ENCODE results near the gene RBX1.

GRCh38 chr22:41001722-41002122, 50.5 kb downstream of the RBX1 start:
- TF ChIP-seq TAF1 (IDR thresholded peaks at IDR 0.05; ENCODE audit: low read depth): no peak
- TF ChIP-seq EP300 (IDR thresholded peaks at IDR 0.05; ENCODE audit: borderline replicate concordance): no peak
- no peak for TF ChIP-seq REST (IDR thresholded peaks at IDR 0.05; ENCODE audit: low read depth)
- no peak; the same call in 1 of the 2 replicates for TF ChIP-seq CEBPB (IDR thresholded peaks at IDR 0.05)
- TF ChIP-seq CREB1 (IDR thresholded peaks at IDR 0.05; ENCODE audit: low read depth): no peak
- no peak for TF ChIP-seq NFIC (IDR thresholded peaks at IDR 0.05)
- TF ChIP-seq MAX (IDR thresholded peaks at IDR 0.05): no peak
- no peak for TF ChIP-seq RAD21 (IDR thresholded peaks at IDR 0.05; ENCODE audit: low read depth)
- TF ChIP-seq TCF12 (IDR thresholded peaks at IDR 0.05; ENCODE audit: low read depth): 0 out of 2 replicates have a peak, but pooled peaks have one; percentile 16
